Endothelial cell of coronary artery (primary cell): ENCODE measurements around the gene PLAGL2. TPM values are rescaled to one million over a fixed set of nuclear protein-coding genes. Genes with fewer than 3 reads are reported as not detected.

ENCODE experiments used
- total RNA-seq: library from RNA; depleted of rRNA; stranded (reverse); fragments of >200 nt; gene quantifications from 2 replicates; pipeline ENCODE4 v1.2.3, GENCODE V29; 2014

PLAGL2 gene, protein sequence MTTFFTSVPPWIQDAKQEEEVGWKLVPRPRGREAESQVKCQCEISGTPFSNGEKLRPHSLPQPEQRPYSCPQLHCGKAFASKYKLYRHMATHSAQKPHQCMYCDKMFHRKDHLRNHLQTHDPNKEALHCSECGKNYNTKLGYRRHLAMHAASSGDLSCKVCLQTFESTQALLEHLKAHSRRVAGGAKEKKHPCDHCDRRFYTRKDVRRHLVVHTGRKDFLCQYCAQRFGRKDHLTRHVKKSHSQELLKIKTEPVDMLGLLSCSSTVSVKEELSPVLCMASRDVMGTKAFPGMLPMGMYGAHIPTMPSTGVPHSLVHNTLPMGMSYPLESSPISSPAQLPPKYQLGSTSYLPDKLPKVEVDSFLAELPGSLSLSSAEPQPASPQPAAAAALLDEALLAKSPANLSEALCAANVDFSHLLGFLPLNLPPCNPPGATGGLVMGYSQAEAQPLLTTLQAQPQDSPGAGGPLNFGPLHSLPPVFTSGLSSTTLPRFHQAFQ
- total RNA-seq, result 1.7 and 2.9 TPM in 2 replicates

DNA sequence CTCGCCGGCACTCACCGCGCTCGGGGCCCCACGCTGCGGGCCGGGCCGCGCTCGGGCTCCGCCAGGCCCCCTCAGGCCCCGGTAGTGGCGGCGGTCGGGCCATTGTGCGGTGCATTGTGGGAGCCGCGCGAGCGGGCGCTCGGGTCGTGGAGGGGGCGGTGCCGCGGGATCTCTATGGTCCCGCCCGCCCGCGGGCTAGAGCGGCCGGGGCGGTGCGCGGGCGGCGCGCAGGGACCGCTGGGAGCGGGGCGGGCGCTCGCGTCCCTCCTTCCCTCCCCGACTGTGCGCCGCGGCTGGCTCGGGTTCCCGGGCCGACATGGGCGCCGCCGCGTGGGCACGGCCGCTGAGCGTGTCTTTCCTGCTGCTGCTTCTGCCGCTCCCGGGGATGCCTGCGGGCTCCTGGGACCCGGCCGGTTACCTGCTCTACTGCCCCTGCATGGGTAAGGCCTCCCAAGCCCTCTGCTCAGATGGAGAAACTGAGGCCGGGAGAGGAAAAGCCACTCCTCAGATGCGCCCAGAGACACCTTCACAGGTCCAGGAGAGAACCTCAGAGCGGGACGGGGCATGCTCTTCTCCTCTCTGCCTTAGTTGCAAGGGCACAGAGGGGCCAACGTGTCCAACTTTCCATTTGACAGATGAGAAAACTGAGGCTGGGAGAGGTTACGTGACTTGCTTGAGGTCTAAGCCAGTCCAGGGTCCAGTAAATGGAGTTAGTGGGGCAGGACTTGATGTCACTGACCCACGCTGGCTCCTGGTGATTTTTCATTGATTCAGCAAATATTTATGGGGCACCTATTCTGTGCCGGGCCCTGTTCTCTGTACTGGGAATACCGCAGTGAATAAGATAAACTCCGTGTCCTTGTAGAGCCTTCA lies at the start of gene PLAGL2, which contains the start of gene POFUT1:
TSS of gene PLAGL2 (minus strand) at position 118 of the 873 bp plus-strand sequence. CDS start 5,565 bp downstream, outside the sequence.
TSS of gene POFUT1 (plus strand) at position 255 of the 873 bp plus-strand sequence. CDS start at position 317, 62 bp downstream.

Other genes starting within 250 kb of the PLAGL2 start
- gene XKR7, start 239.6 kb downstream of the PLAGL2 start, total RNA-seq, result not detected in 2 replicates
- gene CCM2L, start 197.3 kb downstream of the PLAGL2 start, total RNA-seq, result 7.8 and 13.1 TPM in 2 replicates
- gene HCK, start 155.5 kb downstream of the PLAGL2 start, total RNA-seq, result not detected in 2 replicates
- gene TM9SF4, start 98.0 kb downstream of the PLAGL2 start, total RNA-seq, result 19.3 and 30.1 TPM in 2 replicates
- 24.5 and 27.1 TPM in 2 replicates for gene POFUT1, start 137 bp upstream of the PLAGL2 start, total RNA-seq
- 28.6 and 29.3 TPM in 2 replicates for gene KIF3B, start 69.9 kb upstream of the PLAGL2 start, total RNA-seq
- 31.2 and 45.8 TPM in 2 replicates for gene ASXL1, start 150.6 kb upstream of the PLAGL2 start, total RNA-seq